ENCODE results near the gene ZDHHC6. TPM values are rescaled to one million over a fixed set of nuclear protein-coding genes. Genes with fewer than 3 reads are reported as not detected.
"Not testable (repeated sequence)": the region's sequence is repeated elsewhere in the genome, so short reads cannot be mapped to it uniquely, and the experiment has no call there.

ZDHHC6 gene
- total and polyA plus RNA-seq, 2 experiments from 2014 or later: 31.7 to 56.4 TPM

DNA sequence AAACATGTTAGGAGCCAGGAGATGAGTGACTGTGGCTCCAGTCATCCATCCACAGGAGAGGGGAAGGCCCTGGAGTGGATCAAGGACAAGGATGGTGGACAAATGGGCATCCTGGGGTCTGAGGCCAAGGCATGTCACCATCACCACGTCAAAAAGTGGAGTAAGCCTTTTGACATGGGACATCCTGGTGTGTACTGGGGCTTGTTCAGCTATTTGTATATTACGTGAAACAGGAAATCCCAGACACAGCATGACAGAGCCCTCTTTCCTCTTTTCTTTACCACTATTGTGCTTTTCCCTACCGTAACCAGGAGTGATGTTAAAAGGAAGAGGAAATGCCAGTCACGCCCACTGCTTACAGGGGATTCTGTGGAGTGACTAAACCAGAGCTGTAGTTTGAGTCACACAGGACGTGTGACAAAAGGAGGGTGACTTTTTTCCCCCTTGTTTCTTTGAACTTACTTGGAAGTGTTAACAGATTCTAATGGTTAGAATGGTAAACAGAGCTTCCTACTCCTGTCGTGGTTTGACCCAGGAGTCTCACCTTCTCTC is 57.4 kb downstream of the ZDHHC6 start:
- H3K27ac ChIP-seq: peak overlapping the region; percentile 84
- H2AFZ ChIP-seq: no peak overlapping the region
- no peaks in the 10 kb centered on the region for H3K9me3 ChIP-seq (ENCODE audit: low read depth)
- peak; percentile 35 for DNase-seq (ENCODE audit: low spot score)
- 51% methylated on average over 6 of the region's 6 CpGs for WGBS (ENCODE audit: low lambda C conversion rate, missing lambda C conversion rate)
- H3K4me3 ChIP-seq: no peak overlapping the region
- no peak overlapping the region for H3K4me2 ChIP-seq
- H4K20me1 ChIP-seq (ENCODE audit: insufficient read depth, poor library complexity, severe bottlenecking): no peaks in the 10 kb centered on the region
- H3K36me3 ChIP-seq (replicated peaks; ENCODE audit: insufficient read depth, low read depth): no peaks in the 10 kb centered on the region
- no peaks in the 10 kb centered on the region for H3K27me3 ChIP-seq
- no peaks in the 10 kb centered on the region for H3K9me2 ChIP-seq (replicated peaks; ENCODE audit: insufficient read depth)
- H3K4me1 ChIP-seq (ENCODE audit: insufficient read depth): peaks cover 7% of the 10 kb centered on the region
- TF ChIP-seq EZH2 (IDR thresholded peaks at IDR 0.05; ENCODE audit: borderline replicate concordance) (no peak), EZH2phosphoT487 (IDR thresholded peaks at IDR 0.05; ENCODE audit: low read depth, severe bottlenecking, unreplicated experiment) (no peak)
- TF ChIP-seq, protein P1, sequence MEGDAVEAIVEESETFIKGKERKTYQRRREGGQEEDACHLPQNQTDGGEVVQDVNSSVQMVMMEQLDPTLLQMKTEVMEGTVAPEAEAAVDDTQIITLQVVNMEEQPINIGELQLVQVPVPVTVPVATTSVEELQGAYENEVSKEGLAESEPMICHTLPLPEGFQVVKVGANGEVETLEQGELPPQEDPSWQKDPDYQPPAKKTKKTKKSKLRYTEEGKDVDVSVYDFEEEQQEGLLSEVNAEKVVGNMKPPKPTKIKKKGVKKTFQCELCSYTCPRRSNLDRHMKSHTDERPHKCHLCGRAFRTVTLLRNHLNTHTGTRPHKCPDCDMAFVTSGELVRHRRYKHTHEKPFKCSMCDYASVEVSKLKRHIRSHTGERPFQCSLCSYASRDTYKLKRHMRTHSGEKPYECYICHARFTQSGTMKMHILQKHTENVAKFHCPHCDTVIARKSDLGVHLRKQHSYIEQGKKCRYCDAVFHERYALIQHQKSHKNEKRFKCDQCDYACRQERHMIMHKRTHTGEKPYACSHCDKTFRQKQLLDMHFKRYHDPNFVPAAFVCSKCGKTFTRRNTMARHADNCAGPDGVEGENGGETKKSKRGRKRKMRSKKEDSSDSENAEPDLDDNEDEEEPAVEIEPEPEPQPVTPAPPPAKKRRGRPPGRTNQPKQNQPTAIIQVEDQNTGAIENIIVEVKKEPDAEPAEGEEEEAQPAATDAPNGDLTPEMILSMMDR (IDR thresholded peaks at IDR 0.05; ENCODE audit: poor library complexity): no peak
- H3K79me2 ChIP-seq: no peaks in the 10 kb centered on the region

DNA sequence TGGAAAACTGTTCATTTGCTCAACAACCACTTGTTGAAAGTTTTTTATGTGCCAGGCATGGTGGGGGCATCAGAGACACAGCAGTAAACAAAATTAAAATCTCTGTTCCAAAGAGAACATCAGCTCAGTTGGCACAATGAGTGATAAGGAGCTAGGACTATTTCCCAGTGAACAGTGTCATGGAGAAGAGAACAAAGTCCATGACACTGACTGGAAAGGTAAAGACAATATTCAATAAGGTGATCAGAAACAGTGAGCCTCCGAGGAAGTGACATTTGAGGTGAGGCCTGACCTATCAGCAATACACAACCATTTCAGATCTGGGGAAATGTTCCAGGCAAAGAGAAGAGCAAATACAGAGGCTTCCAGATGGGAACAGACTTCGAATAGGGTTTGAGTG is 58.2 kb downstream of the ZDHHC6 start:
- H3K9me3 ChIP-seq (ENCODE audit: low read depth): no peaks in the 10 kb centered on the region
- no peak overlapping the region for H3K4me3 ChIP-seq
- H3K27me3 ChIP-seq: no peaks in the 10 kb centered on the region
- H3K27ac ChIP-seq: peak overlapping the region; percentile 84
- H3K36me3 ChIP-seq (replicated peaks; ENCODE audit: insufficient read depth, low read depth): no peaks in the 10 kb centered on the region
- H3K79me2 ChIP-seq: no peaks in the 10 kb centered on the region
- H3K4me2 ChIP-seq: no peak overlapping the region
- no peak for DNase-seq (ENCODE audit: low spot score)
- H3K9me2 ChIP-seq (replicated peaks; ENCODE audit: insufficient read depth): no peaks in the 10 kb centered on the region
- no peak overlapping the region for H2AFZ ChIP-seq
- peaks cover 13% of the 10 kb centered on the region for H3K4me1 ChIP-seq (ENCODE audit: insufficient read depth)
- WGBS (ENCODE audit: low lambda C conversion rate, missing lambda C conversion rate): 48% methylated on average over 2 of the region's 2 CpGs
- TF ChIP-seq, protein P1 (IDR thresholded peaks at IDR 0.05; ENCODE audit: poor library complexity): no peak
- no peak for TF ChIP-seq EZH2 (IDR thresholded peaks at IDR 0.05; ENCODE audit: borderline replicate concordance)
- TF ChIP-seq EZH2phosphoT487 (IDR thresholded peaks at IDR 0.05; ENCODE audit: low read depth, severe bottlenecking, unreplicated experiment): no peak
- H4K20me1 ChIP-seq (ENCODE audit: insufficient read depth, poor library complexity, severe bottlenecking): no peaks in the 10 kb centered on the region

DNA sequence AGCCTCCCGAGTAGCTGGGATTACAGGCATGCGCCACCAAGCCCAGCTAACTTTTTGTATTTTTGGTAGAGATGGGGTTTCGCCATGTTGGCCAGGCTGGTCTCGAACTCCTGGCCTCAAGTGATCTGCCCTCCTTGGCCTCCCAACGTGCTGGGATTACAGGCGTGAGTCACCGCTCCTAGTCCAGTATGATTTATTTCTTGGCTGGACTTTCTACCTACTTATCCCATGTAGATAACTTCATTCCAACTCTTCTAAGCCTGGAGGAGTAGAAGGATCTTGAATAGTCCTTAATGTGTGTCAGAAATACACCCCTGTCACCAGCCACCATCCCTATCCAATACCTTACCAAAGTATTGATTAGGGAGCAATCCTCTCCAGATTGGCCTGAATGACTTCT is 58.7 kb downstream of the ZDHHC6 start:
- H4K20me1 ChIP-seq (ENCODE audit: insufficient read depth, poor library complexity, severe bottlenecking): not testable (repeated sequence)

DNA sequence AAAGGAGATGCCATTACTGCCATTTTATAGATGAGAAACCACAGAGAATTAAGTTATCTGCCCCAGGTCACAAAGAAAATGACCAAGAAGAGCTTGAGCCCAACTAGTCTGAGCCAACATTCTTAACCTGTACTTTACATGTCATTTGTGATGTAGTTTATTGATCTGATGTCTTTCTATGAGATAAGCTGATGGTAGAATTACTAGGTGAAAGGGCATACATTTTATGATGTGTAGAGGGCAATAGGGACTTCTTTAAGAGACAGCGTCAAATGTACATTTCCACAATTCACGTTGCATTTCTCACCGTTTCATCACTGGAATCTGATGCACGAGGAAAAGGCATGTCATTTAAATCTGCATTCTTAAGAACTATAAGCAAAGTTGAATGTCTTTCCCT is 61.5 kb downstream of the ZDHHC6 start:
- no peak overlapping the region for H3K4me2 ChIP-seq
- TF ChIP-seq EZH2 (IDR thresholded peaks at IDR 0.05; ENCODE audit: borderline replicate concordance) (no peak), EZH2phosphoT487 (IDR thresholded peaks at IDR 0.05; ENCODE audit: low read depth, severe bottlenecking, unreplicated experiment) (no peak)
- TF ChIP-seq, protein P1 (IDR thresholded peaks at IDR 0.05; ENCODE audit: poor library complexity): no peak
- H2AFZ ChIP-seq: no peak overlapping the region
- no peaks in the 10 kb centered on the region for H3K27me3 ChIP-seq
- no peak for DNase-seq (ENCODE audit: low spot score)
- H3K4me3 ChIP-seq: no peak overlapping the region
- peaks cover 22% of the 10 kb centered on the region for H3K4me1 ChIP-seq (ENCODE audit: insufficient read depth)
- H3K36me3 ChIP-seq (replicated peaks; ENCODE audit: insufficient read depth, low read depth): no peaks in the 10 kb centered on the region
- H3K27ac ChIP-seq: peak overlapping the region; percentile 91
- H4K20me1 ChIP-seq (ENCODE audit: insufficient read depth, poor library complexity, severe bottlenecking): no peaks in the 10 kb centered on the region
- H3K79me2 ChIP-seq: no peaks in the 10 kb centered on the region
- H3K9me2 ChIP-seq (replicated peaks; ENCODE audit: insufficient read depth): no peaks in the 10 kb centered on the region
- WGBS (ENCODE audit: low lambda C conversion rate, missing lambda C conversion rate): 39% methylated on average over 4 of the region's 4 CpGs
- no peaks in the 10 kb centered on the region for H3K9me3 ChIP-seq (ENCODE audit: low read depth)

More for the DNA sequence above, 58.7 kb downstream of the ZDHHC6 start:
- peaks cover 16% of the 10 kb centered on the region for H3K4me1 ChIP-seq (ENCODE audit: insufficient read depth)
- H3K9me2 ChIP-seq (replicated peaks; ENCODE audit: insufficient read depth); DNase-seq (ENCODE audit: low spot score); H3K79me2 ChIP-seq; H3K36me3 ChIP-seq (replicated peaks; ENCODE audit: insufficient read depth, low read depth); H2AFZ ChIP-seq; H3K9me3 ChIP-seq (ENCODE audit: low read depth); H3K27me3 ChIP-seq; H3K4me2 ChIP-seq; H3K4me3 ChIP-seq: not testable (repeated sequence)
- peak overlapping the region; percentile 84 for H3K27ac ChIP-seq
- 89% methylated on average over 7 of the region's 7 CpGs for WGBS (ENCODE audit: low lambda C conversion rate, missing lambda C conversion rate)

Data from hepatocyte (in vitro differentiated cells).